Stimulated activated naive CD4-positive, alpha-beta T cell treated with Interleukin-2 at 50 U/mL for 16 hours (primary cell): Measurements from ENCODE around the gene NID1.

Experiments used
- DNase-seq: peaks from one replicate; lab custom pipeline; 2025; lab: John Stamatoyannopoulos, UW

The NID1 gene, protein sequence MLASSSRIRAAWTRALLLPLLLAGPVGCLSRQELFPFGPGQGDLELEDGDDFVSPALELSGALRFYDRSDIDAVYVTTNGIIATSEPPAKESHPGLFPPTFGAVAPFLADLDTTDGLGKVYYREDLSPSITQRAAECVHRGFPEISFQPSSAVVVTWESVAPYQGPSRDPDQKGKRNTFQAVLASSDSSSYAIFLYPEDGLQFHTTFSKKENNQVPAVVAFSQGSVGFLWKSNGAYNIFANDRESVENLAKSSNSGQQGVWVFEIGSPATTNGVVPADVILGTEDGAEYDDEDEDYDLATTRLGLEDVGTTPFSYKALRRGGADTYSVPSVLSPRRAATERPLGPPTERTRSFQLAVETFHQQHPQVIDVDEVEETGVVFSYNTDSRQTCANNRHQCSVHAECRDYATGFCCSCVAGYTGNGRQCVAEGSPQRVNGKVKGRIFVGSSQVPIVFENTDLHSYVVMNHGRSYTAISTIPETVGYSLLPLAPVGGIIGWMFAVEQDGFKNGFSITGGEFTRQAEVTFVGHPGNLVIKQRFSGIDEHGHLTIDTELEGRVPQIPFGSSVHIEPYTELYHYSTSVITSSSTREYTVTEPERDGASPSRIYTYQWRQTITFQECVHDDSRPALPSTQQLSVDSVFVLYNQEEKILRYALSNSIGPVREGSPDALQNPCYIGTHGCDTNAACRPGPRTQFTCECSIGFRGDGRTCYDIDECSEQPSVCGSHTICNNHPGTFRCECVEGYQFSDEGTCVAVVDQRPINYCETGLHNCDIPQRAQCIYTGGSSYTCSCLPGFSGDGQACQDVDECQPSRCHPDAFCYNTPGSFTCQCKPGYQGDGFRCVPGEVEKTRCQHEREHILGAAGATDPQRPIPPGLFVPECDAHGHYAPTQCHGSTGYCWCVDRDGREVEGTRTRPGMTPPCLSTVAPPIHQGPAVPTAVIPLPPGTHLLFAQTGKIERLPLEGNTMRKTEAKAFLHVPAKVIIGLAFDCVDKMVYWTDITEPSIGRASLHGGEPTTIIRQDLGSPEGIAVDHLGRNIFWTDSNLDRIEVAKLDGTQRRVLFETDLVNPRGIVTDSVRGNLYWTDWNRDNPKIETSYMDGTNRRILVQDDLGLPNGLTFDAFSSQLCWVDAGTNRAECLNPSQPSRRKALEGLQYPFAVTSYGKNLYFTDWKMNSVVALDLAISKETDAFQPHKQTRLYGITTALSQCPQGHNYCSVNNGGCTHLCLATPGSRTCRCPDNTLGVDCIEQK

DNA sequence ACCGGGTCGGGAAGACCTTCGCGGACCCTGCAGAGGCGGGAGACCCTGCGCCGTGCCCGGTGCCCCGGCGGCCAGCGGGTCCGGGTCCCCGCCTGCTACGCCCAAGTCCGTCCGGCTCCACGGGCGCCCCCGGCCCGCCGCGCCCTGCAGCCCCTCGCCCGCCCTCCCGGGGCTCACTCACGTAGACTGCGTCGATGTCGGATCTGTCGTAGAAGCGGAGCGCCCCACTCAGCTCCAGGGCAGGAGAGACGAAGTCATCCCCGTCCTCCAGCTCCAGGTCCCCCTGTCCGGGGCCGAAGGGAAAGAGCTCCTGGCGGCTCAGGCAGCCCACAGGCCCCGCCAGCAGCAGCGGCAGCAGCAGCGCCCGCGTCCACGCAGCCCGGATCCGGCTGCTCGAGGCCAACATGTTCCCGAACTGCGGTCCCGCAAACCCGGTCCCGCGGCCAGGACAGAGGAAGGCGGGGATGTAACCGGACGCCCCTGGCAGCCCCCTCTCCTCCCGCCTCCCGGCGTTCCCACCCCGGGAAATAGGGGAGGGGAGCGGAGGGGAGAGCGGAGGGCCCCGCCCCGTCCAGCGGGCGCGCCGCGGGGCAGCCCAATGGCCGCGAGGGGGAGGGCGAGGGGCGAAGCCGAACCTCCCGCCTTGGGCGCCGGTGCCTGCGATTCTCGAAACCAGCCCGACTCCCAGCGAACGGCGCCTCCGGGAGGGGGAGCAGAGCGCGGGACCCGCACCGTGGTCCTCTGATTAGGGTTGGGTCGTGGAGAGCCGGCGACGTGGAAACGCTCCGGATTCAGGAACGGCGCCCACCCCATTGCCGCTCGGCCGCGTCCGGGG, at the start of gene NID1:
NID1 (minus strand) TSS at position 417 of the 835 bp plus-strand sequence; CDS start at position 406, 11 bp downstream.
- no peak for DNase-seq

DNA sequence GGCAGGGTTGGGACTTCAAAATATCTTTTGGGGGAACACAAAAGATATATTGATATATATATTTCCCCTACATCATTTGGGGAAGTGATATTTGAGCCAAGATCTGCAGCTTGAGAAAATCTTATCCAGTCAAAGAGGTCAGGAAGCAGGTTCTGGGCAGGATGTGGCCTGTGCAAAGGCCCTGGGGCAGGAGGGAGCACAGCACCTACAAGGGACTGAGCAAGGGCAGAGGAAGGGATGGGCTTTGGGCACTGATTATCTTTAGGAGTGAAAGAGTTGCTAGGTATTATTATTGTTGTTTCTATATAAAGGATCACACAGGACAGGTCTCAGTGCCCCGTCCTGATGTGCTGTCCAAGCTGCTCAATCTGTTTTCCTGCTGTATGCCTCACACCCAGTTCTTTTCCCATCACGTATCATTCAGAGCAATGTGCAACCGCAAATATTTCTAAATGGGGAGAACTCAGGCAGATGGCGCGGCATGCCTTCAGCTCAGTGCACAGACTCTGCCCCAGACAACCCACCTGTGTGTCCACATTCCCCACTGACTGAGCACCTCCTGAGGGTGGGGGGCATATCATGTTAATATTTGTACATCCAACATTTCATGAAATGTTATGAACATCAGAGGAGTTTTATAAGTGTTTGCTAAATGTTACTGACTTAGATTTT, 49.3 kb upstream of the NID1 start:
- no peak for DNase-seq

DNA sequence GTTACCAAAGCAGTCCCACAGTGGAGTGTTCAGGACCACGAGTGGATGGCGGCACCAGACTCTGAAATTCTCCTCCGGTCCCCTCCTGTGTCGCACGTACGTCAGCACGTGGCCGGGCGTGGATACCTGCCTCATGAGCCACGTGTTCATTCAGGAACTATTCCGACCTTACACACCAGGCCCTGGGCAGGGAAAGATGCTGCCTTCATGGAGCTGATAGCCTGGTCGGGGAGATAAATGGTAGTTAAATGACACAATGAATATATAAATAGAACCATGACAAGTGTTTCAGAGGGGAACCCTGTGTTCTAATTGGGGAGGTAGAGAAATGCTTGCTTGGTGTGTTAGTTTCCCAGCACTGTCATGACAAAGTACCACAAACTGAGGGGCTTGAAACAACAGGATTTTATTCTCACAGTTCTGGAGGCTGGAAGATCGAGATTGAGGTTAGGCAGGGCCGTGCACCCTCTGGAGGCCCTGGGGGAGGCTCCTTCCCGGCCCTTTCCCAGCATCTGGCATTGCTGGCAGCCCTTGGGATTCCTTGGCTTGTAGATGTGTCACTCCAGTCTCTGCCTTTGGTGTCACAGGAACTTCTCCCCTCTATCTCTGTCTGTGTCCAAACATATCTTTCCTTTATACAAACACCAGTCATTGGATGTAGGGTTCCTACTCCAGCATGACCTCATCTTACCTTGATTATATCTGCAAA, 48.6 kb upstream of the NID1 start:
- DNase-seq: no peak

DNA sequence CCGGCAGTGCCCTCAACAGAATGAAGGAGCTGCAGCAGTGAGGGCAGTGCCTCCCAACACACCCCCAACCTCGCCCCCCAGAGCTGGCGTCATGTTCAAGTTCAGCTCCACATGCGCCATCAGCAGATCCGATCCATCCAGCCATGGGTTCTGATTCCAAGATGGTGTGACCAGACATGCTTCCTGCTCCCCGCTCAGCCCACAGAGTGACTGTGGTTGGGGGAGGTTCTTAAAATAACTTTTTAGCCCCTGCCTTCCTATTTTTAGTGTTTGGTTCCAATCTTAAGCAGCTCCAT, 47.4 kb upstream of the NID1 start:
- DNase-seq: no peak

DNA sequence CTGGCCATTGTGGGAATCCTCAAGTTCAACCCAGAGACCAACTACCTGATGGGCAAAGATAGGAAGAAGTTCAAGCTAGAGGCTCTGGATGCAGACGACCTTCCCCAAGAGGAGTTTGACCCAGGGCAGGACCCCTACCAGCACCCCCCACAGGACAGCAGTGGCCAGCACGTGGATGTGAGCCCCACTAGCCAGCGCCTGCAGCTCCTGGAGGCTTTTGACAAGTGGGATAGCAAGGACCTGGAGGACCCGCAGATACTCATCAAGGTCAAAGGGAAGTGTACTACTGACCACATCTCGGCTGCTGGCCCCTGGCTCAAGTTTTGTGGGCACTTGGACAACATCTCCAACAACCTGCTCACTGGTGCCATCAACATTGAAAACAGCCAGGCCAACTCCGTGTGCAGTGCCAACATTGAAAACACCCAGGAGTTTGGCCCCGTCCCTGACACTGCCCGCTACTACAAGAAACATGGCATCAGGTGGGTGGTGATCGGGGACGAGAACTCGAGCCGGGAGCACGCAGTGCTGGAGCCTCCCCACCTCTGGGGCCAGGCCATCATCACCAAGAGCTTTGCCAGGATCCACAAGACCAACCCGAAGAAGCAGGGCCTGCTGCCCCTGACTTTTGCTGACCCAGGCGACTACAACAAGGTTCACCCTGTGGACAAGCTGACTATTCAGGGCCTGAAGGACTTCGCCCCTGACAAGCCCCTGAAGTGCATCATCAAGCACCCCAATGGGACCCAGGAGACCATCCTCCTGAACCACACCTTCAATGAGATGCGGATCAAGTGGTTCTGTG, 46.8 kb upstream of the NID1 start:
- no peak for DNase-seq

DNA sequence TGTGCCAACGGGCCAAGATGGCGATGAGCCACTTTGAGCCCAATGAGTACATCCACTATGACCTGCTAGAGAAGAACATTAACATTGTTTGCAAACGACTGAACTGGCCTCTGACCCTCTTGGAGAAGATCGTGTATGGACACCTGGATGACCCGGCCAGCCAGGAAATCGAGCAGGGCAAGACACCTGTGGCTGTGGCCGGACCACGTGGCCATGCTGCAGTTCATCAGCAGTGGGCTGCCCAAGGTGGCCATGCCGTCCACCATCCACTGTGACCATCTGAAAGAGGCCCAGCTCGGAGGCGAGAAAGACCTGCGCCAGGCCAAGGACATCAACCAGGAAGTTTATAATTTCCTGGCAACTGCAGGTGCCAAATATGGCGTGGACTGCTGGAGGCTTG, 45.2 kb upstream of the NID1 start:
- DNase-seq: no peak

DNA sequence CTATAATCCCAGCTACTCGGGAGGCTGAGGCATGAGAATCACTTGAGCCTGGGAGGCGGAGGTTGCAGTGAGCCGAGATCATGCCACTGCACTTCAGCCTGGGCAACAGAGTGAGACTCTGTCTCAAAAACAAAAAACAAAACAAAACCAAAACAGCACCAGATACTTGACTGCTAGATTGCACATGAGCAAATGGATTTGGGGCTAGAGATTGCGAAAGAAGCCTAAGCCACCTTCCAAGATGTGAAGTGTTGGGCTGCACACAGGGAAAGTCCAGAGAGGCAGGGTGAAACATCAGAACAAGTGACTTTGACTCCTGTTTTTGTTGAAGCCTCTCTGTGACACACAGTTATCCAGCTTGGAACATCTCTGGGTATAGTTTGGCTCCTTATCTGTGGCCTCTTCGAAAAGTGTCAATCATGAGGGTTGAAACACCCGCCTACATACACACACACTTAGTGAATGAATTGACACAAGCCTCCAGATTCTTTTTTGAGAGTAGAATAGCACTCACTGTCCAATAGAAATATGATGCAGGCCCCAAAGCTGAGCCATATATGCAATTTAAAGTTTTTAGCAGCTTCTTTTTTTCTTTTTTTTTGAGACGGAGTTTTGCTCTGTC, 43.2 kb upstream of the NID1 start:
- DNase-seq: no peak

DNA sequence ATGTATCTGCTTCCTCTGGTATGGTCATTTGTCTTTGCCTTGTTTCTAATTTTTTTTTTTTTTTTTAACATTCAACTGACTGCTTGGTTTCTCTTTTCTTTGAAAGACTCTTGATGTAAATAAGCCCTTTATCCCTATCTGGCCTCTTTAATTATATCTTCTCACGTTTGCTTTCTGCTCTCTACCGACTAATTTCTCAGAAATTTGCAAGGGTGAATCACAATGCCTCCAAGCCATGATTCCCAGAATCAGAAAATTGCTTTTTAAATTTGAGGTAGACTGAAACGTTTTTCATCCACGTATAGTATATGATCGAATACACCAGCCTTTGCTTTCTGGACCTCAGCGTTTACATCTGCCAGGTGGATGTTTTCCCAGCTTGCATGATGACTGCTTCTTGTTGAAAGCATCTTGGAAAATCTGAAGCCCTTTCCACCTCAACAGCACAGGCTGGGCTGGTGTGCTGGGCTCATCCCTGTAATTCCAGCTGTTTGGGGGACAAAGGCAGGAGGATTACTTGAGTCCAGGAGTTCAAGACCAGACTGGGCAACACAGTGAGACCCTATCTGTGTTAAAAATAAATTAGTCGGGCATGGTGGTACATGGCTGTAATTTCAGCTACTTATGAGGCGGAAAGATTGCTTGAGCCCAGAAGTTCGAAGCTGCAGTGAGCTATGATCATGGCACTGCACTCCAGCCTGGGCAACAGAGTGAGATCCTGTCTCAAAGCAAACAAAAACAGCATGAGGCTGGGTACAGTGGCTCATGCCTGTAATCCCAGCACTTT, 42.4 kb upstream of the NID1 start:
- no peak for DNase-seq

DNA sequence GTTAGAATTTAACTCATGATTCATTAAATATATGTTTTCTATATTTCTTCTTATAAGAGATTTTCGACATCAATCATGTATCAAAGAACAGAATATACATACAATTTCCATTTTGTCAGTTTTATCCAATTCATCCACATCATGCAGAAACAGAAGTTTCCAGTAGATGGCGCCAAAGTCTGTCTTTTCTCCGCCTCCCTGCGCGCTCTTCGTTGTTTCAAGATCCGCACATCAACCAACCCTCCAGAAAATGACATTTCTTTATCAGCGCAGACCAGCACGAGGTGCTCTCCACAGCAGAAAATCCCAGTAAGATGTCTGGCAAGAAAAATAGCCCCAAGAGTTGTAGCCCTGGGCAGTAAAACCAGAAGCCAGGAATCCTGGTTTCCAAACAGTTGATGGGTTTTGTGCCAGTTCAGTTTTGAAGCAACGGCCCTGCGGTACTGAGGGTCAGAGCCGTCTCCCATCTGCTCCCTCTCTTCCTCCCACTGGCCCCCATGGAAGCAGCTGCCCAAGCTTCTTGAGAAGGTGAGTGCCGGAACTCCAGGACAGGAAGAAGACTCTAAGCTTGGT, 38.8 kb upstream of the NID1 start:
- DNase-seq: peak; percentile 24

DNA sequence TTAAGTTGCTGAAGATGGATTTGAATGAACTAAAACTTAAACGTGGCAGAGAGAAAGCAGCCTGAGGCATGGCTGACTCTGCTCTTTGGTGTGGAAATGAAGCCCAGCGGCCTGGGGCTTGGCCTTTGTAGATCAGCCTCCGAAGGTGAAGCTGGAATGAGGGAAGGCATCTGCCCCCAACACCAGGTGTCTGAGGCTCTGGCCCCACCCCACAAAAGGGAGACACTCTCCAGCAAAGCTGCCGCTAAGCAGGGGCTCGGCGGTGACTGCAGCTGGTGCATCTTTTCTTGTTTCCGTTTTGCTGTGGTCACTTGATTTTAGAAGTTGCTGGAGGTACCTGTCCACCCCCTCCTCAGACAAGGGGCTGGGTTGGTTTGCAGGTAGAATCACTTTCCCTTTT, 38.2 kb upstream of the NID1 start:
- DNase-seq: no peak

DNA sequence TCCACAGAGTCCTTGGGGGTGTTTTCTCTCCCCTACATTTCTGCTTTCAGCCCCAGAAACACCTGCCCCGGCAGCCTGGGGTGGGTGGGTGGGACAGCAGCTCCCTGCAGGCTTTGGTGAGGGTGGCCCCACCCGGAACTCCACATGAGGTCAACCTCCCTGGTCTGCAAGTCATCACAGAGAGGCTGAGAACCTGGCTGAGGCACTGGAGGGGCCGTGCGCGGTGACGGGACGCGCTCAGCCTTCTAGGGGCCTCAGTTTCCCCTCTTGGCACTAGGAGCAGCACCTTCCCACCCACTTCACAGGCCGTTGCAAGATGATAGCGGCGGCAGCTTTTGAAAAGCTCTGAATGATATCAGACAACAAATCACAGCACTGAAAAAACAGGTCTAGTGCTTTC, 37.7 kb upstream of the NID1 start:
- DNase-seq: no peak

DNA sequence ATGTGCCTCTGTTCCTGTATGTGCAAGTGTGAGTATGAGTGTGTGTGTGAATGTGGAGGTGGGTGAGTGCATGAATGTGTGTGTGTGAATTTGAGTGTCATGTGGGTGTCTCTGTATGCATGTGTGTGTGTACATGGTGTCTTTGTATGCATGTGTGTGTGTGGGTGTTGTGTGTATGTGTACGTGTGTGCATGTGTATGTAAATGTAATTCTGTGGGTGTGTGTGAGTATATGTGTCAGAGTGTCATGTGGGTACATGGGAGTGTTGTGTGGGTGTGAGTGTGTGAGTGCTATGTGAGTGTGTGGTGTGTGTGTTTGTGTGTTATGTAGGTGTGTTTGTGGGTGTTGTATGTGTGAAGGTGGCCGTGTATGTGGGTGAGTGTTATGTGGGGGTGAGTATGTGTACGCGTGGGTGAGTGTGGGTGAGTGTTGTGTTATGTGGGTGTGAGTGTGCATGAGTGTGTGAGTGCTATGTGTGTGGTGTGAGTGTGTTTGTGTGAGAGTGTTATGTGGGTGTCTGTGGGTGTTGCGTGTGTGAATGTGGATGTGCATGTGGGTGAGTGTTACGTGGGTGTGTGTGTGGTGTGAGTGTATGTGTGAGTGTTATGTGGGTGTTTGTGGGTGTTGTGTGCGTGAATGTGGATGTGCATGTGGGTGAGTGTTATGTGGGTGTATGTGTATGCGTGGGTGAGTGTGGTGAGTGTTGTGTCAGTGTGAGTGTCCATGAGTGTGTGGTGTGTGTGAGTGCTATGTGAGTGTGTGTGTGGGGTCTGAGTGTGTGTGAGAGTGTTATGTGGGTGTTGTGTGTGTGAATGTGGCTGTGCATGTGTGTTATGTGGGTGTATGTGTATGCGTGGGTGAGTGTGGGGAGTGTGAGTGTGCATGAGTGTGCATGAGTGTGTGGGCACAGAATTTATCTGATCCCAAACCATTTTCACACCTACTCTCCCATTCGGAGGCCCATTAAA, 36.6 kb upstream of the NID1 start:
- no peak for DNase-seq

DNA sequence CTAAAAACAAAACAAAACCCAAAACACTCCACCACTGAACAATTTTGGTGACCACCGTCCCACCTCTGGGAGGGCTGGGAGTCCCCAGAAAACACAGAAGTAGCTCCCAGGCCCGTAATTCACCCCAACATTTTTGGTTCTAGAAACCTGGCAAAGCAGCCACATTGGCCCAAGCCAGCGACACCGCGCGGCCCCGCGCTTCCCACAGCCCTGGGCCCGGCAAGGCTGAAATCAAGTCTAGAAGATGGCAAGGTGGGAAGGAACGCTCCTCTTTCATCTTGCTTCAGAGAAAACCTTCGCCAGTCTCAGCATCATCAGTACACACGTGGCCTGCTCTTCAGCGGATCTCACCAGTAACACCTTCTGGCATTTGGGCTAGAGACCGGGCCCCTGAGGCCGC, 35.9 kb upstream of the NID1 start:
- DNase-seq: no peak

DNA sequence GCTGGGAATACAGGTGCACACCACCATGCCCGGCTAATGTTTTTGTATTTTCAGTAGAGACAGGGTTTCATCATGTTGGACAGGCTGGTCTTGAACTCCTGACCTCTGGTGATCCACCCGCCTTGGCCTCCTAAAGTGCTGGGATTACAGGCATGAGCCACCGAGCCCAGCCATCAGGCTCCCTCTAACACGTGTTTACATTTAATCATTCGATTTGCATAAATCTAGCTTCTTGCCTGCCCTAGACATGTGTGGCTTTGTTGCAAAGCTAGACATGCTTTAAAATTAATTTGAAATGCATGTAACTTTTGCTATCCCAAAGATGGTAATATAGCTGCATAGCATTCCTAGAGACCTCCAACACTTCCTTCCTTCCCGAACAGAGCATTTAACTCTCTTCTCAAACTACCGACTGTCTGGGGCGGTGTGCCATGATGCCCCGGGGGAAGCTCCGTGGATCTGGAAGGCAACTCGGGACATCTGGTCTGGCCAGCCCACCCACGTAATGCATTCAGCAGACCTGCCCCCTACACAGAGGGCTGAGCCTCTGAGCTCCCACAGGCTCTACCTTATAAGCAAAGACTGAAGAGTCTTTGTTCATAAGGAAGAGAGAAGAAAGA, 34.6 kb upstream of the NID1 start:
- DNase-seq: no peak

DNA sequence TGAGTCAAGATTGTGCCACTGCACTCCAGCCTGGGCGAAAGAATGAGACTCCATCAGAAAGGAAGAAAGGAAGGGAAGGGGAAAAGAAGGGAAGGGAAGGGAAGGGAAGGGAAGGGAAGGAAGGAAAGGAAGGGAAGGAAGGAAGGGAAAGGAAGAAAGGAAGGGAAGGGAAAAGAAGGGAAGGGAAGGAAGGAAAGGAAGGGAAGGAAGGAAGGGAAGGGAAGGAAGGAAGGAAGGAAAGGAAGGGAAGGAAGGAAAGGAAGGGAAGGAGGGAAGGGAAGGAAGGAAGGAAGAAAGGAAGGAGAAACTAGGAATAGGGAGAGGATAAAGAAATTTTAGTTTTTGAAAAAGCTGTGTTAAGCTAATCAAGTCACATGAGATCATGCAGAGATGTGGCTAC, 33.4 kb upstream of the NID1 start:
- DNase-seq: no peak
